ENCODE results near the gene SLC35A5. TPM values are rescaled to one million over a fixed set of nuclear protein-coding genes. Genes with fewer than 3 reads are reported as not detected.

The SLC35A5 gene
- total RNA-seq, 1 experiment from 2014 or later, result 21.4 TPM

- POLR2A ChIA-PET, result no interaction called here
- ATAC-seq, result no peak
- Histone ChIP-seq H3K9ac (ENCODE audit: low read length) (no peak overlapping the region), H3K36me3 (ENCODE audit: control insufficient read depth in 1 of 2, insufficient read depth in 2 of 2, low read length in 2 of 2) (peaks cover 0 to 14% of the 10 kb centered on the region in 2 experiments; a peak in 3 of 4 replicates), H4K20me1 (ENCODE audit: insufficient read depth) (no peaks in the 10 kb centered on the region), H3K4me3 (replicated peaks in 1 of 2; ENCODE audit: low read depth in 1 of 2, low read length in 2 of 2) (no peak overlapping the region), H3K4me2 (ENCODE audit: low read length) (no peak overlapping the region), H2AFZ (ENCODE audit: low read depth, low read length, poor library complexity, severe bottlenecking) (no peak overlapping the region), H3K9me3 (ENCODE audit: control insufficient read depth in 1 of 2, insufficient read depth in 1 of 2, low read depth in 1 of 2, low read length in 2 of 2) (no peaks in the 10 kb centered on the region), H3K9me2 (ENCODE audit: insufficient read depth) (no peaks in the 10 kb centered on the region), H3K27me3 (ENCODE audit: insufficient read depth, low read length) (no peaks in the 10 kb centered on the region), H3K79me2 (ENCODE audit: insufficient read depth, low read length) (0 out of 2 replicates have a peak, but pooled peaks cover 4% of the 10 kb centered on the region), H3K4me1 (ENCODE audit: control insufficient read depth in 1 of 2, insufficient read depth in 2 of 2, low read length in 2 of 2) (no peaks in the 10 kb centered on the region), H3K27ac (ENCODE audit: low read depth, low read length) (no peak overlapping the region)
- intact Hi-C loops (cut with micrococcal nuclease), result loop anchor here (1.0 kb wide), 1 partner anchor 18 kb away; no protein-coding TSS in a partner anchor
- CTCF ChIA-PET, result no interaction called here
- no peak for DNase-seq (ENCODE audit: low read depth, low spot score)
- RAD21 ChIA-PET (ENCODE audit: low non-redundant PET in 1 of 2, low total read pairs in 2 of 2, uncharacterized antibody in 2 of 2, unreplicated experiment in 2 of 2), result no interaction called here
- TF ChIP-seq ZNF274 (IDR thresholded peaks at IDR 0.05; ENCODE audit: low read depth, low read length), result no peak
- TF ChIP-seq YY1 (IDR thresholded peaks at IDR 0.05; ENCODE audit: extremely low read depth, insufficient replicate concordance, low read depth, low read length), result no peak
- TF ChIP-seq, protein P1, sequence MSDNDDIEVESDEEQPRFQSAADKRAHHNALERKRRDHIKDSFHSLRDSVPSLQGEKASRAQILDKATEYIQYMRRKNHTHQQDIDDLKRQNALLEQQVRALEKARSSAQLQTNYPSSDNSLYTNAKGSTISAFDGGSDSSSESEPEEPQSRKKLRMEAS (IDR thresholded peaks at IDR 0.05), result no peak
- TF ChIP-seq ZFX (IDR thresholded peaks at IDR 0.05), result no peak
- TF ChIP-seq SIN3A (IDR thresholded peaks at IDR 0.05; ENCODE audit: low read depth), result no peak
- no TSS peak for BruUV-seq (replicated peaks)
These were observed 21.8 kb upstream of the SLC35A5 start for GRCh38 chr3:112539825-112540650.

DNA sequence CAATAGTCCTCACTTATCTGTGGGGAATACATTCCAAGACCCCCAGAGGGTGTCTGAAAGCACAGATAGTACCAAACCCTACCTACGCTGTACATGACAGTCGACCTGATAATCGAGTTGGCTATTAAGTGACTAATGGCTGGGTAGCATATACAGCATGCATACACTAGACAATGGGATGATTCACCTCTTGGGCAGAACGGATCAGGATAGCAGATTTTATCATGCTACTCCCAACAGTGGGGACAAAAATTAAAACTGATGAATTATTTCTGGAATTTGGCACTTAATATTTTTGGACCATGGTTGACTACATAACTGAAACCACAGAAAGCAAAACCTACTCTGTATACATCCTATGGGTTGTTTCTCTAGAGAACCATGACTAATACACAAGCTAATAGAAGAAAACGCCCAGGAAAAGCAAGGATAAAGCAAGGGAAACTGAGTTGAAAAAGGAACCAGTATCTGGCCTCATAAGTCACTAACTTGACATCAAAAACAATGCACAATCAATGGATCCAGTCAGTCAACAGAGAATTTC lies 15.6 kb upstream of the SLC35A5 start:
- Histone ChIP-seq H3K27ac (ENCODE audit: low read depth, low read length) (no peak overlapping the region), H4K20me1 (ENCODE audit: insufficient read depth) (no peaks in the 10 kb centered on the region), H3K9ac (ENCODE audit: low read length) (no peak overlapping the region), H3K4me1 (ENCODE audit: control insufficient read depth in 1 of 2, insufficient read depth in 2 of 2, low read length in 2 of 2) (no peaks in the 10 kb centered on the region), H3K4me3 (replicated peaks in 1 of 2; ENCODE audit: low read depth in 1 of 2, low read length in 2 of 2) (no peak overlapping the region), H2AFZ (ENCODE audit: low read depth, low read length, poor library complexity, severe bottlenecking) (no peak overlapping the region), H3K9me2 (ENCODE audit: insufficient read depth) (no peaks in the 10 kb centered on the region), H3K9me3 (ENCODE audit: control insufficient read depth in 1 of 2, insufficient read depth in 1 of 2, low read depth in 1 of 2, low read length in 2 of 2) (no peaks in the 10 kb centered on the region), H3K79me2 (ENCODE audit: insufficient read depth, low read length) (peaks cover 31% of the 10 kb centered on the region), H3K36me3 (ENCODE audit: control insufficient read depth in 1 of 2, insufficient read depth in 2 of 2, low read length in 2 of 2) (peaks cover 9 to 22% of the 10 kb centered on the region in 2 experiments), H3K4me2 (ENCODE audit: low read length) (no peak overlapping the region), H3K27me3 (ENCODE audit: insufficient read depth, low read length) (no peaks in the 10 kb centered on the region)
- ChIA-PET RAD21 (ENCODE audit: low non-redundant PET in 1 of 2, low total read pairs in 2 of 2, uncharacterized antibody in 2 of 2, unreplicated experiment in 2 of 2) (no interaction called here), POLR2A (no interaction called here), CTCF (no interaction called here)
- DNase-seq (ENCODE audit: low read depth, low spot score) (no peak), ATAC-seq (no peak)
- intact Hi-C loops (cut with micrococcal nuclease), result no loop called here
- BruUV-seq (replicated peaks), result no TSS peak
- no peak for TF ChIP-seq CEBPB (IDR thresholded peaks at IDR 0.05; ENCODE audit: low read depth)
- TF ChIP-seq ELF1 (IDR thresholded peaks at IDR 0.05; ENCODE audit: borderline replicate concordance, low read depth), result no peak
- no peak for TF ChIP-seq SIN3A (IDR thresholded peaks at IDR 0.05; ENCODE audit: low read depth)
- TF ChIP-seq REST (IDR thresholded peaks at IDR 0.05; ENCODE audit: low read depth), result no peak
- TF ChIP-seq ZNF274 (IDR thresholded peaks at IDR 0.05; ENCODE audit: low read depth, low read length), result no peak
- no peak for TF ChIP-seq ATF3 (IDR thresholded peaks at IDR 0.05)
- no peak for TF ChIP-seq TCF7L2 (IDR thresholded peaks at IDR 0.05; ENCODE audit: borderline replicate concordance, extremely low read depth, insufficient read depth, insufficient read length)
- no peak for TF ChIP-seq ZBTB33 (IDR thresholded peaks at IDR 0.05; ENCODE audit: extremely low read depth, insufficient replicate concordance, low read length)
- no peak for TF ChIP-seq EGR1 (IDR thresholded peaks at IDR 0.05; ENCODE audit: low read depth)
